GM19467 (cell line): ENCODE results near the gene POTEH.
A peak's percentile ranks its signal among the peaks of the same experiment; 100 is the strongest.
"Not testable (repeated sequence)": the region's sequence is repeated elsewhere in the genome, so short reads cannot be mapped to it uniquely, and the experiment has no call there.

ENCODE experiments used
- ATAC-seq: cut with Tn5 transposase; IDR thresholded peaks from one replicate; pipeline ENCODE4 v1.9.1; 2021; ENCODE audit warnings: mild to moderate bottlenecking, moderate library complexity; ENCODE audit not compliant: unreplicated experiment

Gene POTEH

DNA sequence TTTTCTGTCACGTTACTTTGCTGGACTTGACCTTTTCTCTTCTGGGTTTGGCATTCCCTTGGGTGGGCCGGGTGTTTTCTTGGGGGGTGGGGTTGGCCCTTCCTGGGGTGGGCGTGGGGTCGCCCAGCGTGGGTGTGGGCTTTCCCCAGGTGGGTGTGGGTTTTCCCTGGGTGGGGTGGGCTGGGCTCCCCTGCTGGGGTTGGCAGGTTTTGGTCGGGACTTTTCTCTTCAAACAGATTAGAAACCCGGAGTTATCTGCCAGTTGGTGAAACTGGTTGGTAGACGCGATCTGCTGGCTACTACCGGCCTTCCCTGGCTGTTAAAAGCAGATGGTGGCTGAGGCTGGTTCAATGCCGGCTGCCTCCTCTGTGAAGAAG lies at the start of gene POTEH:
POTEH (plus strand) TSS at position 278 of the 377 bp plus-strand sequence; CDS start at position 330, 52 bp downstream.
- not testable (repeated sequence) for ATAC-seq

DNA sequence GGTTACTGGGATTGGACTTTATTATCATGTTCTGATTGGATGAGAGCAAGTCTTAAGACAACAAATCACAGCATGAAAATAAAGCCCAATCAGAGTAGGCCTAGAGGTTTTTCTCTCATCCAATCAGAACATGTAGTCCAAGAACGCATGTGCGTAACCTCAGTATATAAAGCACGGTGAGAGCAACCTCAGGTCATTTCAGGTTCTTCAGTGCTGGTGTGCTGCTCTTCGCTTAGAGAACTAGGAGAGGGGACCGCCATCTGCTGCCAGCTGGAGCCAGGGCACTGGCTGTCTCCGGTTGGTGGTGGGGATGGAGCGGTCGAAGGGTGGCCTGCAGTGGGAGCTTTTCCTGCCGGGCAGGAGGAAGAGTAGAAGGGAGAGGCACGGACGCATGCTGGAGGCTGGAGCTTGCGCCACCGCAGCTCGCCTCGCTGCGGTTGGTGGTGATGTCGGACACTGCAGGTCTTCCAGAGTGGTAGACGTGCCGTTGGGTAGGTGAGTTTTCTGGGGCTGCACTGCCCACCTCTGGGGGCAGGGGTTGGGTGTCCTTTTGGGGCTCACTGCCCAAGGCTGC lies 47.5 kb upstream of the POTEH start:
- not testable (repeated sequence) for ATAC-seq

DNA sequence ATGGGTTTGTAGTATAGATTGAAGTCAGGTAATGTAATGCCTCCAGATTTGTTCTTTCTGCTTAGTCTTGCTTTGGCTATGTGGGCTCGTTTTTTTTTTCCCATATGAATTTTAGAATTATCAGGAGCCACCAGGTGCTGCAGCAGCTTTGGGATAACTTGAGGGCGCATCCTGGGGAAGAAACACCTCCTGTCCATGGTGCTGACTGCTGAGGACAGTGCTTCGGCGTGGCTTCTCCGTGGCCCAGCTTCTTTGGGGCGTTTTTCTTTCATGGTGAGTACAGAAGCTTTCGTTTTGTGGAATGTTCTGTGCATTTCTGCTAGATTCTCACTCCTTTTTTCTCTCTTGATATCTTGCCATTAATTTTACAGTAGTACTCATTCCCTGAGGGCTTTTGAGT lies 37.9 kb upstream of the POTEH start:
- ATAC-seq, result not testable (repeated sequence)

DNA sequence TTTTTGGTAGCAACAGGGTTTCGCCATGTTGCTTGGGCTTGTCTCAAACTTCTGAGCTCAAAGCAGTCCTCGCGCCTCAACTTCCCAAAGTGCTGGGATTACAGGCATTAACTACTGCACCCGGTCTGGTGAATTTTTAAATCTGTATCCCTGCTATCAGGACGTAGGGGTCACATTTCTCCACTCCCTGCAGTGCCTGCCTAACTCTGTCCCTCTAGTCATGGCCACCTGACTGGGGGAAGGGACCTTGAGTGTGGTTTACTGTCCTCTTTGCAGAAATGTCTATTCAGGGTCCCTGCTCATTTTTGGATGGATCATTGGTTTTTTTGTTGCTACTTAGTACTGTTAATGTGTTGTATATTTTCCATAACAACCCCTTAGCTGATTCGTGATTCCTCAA lies 37.1 kb upstream of the POTEH start:
- not testable (repeated sequence) for ATAC-seq

DNA sequence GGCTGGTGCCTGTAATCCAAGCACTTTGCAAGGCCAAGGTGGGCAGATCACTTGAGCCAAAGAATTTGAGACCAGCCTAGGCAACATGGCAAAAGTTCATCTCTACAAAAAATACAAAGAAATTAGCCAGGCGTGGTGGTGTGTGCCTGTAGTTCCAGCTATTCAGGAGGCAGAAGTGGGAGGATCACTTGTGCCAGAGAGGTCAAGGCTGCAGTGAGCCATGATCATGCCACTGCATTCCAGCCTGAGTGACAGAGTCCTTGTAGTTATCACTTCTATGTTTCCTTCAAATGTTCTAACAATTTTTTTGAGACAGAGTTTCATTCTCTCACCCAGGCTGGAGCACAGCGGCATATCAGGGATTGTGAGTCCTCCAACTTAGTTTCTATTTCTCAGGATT lies 36.6 kb upstream of the POTEH start:
- ATAC-seq, result not testable (repeated sequence)

DNA sequence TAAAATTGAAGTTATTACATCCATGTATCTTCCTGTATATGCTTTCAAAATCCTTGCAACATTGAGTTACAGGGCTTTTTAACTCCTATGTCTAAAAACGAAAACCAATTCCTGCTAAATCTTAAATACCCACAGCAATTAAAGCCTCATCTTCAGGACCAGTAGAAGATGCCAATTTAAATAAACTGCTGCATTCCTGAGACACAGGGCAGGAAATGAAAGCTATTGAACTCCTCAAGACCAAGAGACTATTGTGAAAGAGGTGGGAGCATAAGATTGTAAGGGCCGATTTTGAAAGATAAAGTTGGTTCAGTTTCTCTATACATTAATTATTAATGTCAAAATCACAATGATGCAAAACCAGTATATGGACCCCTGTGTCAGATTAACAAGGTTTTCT lies 28.7 kb upstream of the POTEH start:
- not testable (repeated sequence) for ATAC-seq

DNA sequence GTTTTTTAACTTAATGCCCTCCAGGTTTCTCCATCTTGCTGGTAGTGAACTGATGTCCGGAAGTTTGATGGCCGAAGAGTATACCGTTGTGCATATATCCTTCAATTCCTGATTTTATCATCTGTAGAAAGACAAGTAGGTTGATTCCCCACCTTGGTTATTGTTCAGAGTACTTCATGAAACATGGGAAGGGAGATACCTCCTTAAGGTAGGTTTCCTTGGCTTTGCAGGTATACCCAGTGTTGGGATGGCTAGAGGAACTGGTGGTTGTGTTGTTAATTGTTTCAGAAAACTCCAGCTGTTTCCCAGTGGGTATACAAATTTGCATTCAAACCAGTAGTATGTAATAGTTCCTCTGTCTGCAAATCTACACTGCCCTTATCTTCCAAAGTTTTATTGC lies 25.1 kb upstream of the POTEH start:
- ATAC-seq, result not testable (repeated sequence)

DNA sequence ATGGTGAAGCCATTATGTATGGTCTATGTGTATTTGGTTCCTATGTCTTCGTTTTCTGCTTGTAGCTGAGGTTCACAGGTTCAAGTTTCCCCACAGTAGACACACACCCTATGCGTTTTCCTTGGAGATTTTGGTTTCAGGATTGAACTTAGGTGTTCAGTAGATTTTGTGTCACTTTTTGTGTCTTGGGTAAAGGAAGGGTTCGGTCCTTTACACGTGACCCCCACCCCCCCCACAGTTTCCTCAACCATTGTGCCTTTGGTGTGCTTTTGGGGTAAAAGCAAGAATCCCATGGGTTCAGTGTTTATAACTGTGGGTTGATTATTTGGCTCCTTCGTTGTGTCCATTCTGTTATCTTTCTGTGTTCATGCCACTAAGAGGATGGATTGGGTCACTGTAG lies 24.3 kb upstream of the POTEH start:
- not testable (repeated sequence) for ATAC-seq

DNA sequence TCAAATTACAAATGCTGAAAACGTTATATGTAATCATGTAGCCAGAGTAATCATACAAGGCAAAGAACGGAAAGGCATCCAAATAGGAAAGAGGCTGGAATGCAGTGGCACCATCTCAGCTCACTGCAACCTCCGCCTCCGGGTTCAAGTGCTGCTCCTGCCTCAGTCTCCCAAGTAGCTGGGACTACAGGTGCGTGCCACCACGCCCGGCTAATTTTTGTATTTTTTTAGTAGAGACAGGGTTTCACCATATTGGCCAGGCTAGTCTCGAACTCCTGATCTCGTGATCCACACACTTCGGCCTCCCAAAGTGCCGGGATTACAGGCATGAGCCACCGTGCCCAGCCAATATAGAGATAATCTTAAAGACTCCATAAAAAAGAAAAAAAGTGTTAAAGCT lies 20.4 kb upstream of the POTEH start:
- ATAC-seq, result not testable (repeated sequence)

DNA sequence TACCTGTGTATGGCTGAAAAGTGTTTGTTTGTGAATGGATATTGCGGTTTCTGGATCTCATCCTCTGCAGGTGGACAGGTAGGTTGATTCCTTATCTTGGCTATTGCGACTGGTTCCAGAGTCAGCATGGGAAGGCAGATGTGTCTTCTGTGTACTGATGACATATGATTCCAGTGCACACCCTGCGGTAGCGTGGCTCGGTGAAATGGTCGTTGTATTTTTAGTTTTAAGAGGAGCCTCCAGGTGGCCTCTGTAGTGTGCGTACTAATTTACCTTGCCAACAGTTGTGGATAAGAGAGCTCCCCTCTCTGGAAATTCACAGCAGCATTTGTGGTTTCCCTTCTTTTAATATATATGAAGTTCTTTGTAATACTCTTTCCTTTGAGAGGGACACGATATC lies 10.1 kb upstream of the POTEH start:
- not testable (repeated sequence) for ATAC-seq

DNA sequence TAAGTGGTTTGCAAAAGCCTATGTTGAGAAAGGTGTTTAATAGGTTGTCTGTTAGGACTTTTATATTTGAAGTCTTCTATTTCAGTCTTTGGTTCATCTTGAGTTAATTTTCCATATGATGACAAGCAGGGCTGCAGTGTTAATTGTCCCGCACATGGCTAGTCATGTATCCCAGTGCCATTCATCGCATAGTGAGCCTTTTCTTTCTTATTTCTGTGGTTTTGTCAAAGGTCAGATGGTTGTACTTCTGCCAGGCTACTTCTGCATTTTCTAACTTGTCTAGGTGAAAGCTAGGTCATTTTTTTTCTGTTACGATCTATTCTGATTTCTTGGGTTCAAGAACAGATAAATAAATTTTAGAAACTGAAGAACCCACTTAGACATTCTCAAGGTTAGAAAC lies 5.7 kb upstream of the POTEH start:
- not testable (repeated sequence) for ATAC-seq

DNA sequence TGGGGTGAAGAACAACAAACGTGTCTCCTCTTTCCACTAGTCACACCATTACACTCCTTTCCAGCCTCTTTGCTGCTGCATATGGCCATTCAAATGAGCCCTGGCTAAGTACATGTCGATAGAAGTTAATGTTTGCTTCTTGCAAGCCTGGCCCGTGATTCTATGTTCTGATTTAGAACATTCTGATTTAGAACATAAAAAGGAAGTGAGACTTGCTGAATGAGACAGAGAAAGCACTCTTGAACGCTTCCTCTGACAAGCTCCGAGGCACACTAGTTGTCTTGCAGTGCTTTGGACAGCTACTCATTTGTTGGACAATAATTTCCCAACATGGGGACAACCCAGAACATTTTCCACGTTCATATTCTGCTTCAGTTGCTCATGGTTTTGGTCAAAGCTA lies 5.1 kb upstream of the POTEH start:
- peak; percentile 73 for ATAC-seq

DNA sequence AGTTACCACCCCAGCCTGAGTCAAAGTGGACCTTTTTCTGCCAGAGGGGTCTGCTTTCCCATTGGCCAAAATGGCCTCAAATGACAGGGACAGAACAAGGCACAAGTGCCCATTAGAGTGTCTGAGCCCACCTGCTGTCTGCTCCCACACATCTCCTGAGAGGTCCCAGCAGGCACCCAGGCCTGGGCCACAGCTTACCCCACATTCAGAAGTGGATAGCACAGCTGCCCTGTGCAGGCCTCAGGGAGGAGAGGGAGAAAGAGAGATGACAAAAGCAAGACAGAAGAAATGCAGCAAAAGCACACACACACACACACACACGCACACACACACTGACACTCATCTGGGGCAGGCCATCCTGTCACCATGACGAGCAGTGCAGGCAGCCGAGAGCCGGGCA lies 4.2 kb upstream of the POTEH start:
- ATAC-seq, result not testable (repeated sequence)

DNA sequence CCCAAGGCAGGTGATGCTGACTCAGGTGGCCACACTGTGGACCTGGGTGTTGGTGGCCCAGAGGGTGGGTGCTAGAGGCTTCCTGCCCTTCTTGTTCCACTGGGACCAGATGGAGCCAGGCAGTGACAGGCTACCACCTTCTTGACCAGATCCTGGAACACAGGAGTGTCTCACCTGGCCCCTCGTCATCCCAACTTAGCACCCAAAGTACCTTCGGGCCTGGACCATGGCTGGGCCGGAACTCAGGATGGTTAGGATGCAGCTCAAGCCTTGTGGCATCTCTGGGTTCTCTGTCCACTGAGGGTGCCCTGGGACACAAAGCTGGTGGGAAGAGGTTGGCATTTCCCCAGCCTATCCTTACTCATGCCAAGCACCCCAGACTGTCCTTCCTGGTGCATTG lies 2.7 kb upstream of the POTEH start:
- ATAC-seq, result not testable (repeated sequence)

DNA sequence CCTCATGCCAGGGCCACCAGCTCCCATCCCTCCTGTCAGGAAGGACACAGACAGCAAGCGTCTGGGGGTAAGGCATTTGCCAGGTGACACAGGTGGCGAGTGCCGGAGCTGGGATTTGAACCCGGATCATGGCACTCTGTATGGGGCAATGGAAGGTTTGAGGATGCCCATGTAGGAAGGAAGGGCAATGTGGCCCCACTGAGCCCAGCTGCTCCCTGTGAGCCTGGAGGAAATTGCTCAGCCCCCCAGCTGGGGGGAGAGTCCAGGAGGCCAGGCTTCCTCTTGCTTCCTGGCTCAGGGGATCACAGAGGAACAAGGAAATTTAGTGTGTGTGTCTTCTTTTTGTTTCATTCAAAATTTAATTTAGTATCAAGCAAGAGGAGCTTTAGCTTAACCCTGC lies 2.1 kb upstream of the POTEH start:
- ATAC-seq, result not testable (repeated sequence)

DNA sequence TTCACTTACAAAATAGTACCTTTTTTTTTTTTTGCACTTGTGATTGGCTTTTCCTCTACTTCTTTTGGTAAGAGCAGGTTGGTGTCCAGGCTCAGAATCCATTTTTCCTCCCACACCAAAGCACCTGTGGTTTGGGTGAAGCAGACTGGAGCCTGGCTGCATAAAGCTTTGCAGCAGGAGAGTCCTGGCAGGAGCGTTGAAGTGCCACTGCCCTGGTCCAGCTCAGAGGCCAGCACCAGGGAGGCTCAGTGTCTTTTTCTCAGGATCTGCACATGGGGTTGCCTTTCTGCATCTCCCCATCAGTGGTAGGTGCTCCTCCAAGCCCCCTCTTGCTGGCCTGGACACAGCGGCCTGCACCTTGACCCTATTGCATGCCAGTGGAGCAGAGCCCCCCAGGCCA lies 1.7 kb upstream of the POTEH start:
- ATAC-seq, result not testable (repeated sequence)

DNA sequence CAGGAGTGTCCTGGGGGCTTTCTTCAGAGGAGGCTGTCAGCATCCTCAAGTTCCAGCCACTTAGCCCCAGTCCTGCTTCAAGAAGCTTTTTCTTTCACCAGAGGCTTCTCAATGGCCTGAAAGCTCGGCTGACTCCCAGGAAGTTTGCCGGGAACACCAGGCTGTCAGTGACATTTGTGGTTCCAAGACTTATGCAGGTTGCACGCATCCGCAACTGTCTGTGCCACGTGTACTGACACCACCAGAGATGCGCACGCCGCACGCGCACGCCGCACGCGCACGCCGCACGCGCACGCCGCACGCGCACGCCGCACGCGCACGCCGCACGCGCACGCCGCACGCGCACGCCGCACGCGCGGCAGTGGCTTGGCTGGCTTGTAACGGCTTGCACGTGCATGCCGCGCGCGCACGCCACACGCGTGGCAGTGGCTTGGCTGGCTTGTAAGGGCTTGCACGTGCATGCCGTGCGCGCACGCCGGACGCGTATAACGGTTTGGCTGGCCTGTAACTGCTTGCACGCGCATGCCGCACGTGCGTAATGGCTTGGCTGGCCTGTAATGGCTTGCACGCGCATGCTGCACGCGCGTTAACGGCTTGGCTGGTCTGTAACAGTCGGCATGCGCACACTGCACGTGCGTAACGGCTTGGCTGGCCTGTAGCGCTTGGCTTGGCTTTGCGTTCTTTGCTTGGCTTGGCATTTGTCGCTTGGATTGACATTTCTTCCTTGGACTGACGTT lies 646 bp upstream of the POTEH start:
- ATAC-seq, result not testable (repeated sequence)

DNA sequence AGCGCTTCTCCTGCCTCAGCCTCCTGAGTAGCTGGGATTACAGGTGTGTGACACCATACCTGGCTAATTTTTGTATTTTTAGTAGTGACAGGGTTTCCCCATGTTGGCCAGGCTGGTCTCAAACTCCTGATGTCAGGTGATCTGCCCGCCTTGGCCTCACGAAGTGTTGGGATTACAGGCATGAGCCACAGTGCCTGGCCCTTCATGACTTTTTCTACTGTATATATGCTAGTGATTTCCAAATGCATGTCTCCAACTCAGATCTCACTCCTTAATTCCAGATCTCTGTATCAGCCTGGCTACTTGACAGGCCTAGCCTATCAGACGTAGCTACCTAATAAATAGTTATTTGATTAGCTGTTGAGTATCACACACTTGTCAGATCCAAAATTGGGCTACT lies 23.8 kb downstream of the POTEH start:
- not testable (repeated sequence) for ATAC-seq

DNA sequence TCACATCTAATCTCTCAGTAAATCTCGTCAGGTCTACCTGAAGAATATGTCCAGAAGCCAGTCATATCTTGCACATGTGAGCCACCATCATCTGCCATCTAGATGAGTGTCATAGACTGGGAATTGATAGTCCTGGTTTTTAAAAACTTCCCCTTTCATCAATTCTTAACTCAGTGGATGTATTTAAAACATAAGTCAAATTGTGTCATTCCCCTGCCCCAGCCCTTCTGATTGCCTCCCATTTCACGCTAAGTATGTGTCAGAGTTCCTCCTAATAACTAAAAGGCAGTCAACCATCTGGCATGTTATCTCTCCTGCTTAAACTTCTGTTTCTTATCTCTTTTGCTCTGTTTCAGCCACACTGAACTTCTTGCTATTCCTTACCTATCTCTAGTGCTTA lies 24.3 kb downstream of the POTEH start:
- not testable (repeated sequence) for ATAC-seq

DNA sequence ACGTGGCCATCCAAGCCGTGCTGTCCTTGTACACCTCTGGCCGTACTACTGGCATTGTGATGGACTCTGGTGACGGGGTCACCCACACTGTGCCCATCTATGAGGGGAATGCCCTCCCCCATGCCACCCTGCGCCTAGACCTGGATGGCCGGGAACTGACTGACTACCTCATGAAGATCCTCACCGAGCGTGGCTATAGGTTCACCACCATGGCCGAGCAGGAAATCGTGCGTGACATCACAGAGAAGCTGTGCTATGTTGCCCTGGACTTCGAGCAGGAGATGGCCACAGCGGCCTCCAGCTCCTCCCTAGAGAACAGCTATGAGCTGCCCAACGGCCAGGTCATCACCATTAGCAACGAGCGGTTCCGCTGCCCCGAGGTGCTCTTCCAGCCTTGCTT lies 32.1 kb downstream of the POTEH start:
- not testable (repeated sequence) for ATAC-seq

DNA sequence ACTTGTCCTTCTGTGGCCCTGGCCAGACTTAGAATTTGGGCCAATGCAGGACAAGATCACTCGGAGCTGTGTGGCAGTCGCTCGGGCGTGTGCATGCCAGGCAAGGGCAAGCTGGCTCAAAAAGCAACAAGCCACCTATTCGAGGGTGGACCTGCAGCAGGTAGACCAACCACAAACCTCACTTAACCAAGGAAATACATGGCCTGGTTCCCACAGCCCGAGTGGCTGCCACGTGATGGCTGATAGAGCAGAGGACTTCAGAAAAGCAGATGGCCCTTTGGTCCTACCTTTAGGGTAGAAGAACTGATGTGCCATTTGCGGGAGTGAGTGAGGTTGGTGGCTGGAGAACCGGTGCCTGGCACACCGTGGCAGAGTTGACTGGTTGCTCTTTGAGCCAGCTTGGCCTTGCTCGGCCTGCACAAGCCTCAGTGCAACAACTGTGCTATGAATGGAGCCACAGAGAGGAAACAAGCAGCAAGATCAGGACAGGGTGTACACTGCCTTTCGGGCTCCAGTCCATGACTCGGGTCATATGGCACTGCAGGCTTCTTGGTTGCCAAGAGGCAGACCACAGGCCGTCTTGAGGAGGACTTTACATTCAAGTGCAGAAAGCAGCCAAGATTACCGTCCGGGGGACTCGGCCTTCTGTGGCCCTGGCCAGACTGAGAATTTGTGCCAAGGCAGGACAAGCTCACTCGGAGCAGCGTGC lies 39.5 kb downstream of the POTEH start:
- not testable (repeated sequence) for ATAC-seq

DNA sequence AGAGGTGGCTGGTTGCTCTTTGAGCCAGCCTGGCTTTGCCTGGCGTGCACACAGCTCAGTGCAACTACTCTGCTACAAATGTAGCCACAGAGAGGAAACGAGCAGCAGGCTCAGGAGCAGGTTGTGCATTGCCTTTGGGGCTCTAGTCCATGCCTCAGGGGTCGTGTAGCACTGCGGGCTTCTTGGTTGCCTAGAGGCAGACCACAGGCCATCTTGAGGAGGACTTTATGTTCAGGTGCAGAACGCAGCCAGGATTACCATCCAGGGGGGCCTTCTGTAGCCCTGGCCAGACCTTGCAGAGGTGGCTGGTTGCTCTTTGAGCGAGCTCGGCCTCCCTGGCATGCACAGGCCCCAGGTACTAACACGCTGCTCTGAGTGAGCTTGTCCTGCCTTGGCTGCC lies 41.2 kb downstream of the POTEH start:
- not testable (repeated sequence) for ATAC-seq
